Fibroblast of lung (primary cell): Measurements from ENCODE around the gene DIO1. TPM values are rescaled to one million over a fixed set of nuclear protein-coding genes. Genes with fewer than 3 reads are reported as not detected.

ENCODE experiments used
- DNase-seq, 2 donors: peaks; one replicate each; pipeline versions ENCODE4 v3.0.0 to v3.0.0-alpha.2; 2010; ENCODE audit warnings: low read depth in 2 of 2
- H2AFZ ChIP-seq: 2 replicates; pipeline ENCODE4 v1.5.1; 2012; ENCODE audit warnings: low read length, control low read depth, inconsistent platforms
- H3K27ac ChIP-seq: 2 replicates; pipeline ENCODE4 v1.5.1; 2011; ENCODE audit warnings: low read length, control low read depth; ENCODE audit not compliant: insufficient read depth
- H3K27me3 ChIP-seq: 2 replicates; pipeline ENCODE4 v1.5.1; 2011; ENCODE audit warnings: mild to moderate bottlenecking, low read length; ENCODE audit not compliant: control insufficient read depth, insufficient read depth
- H3K36me3 ChIP-seq: 2 replicates; pipeline ENCODE4 v1.5.1; 2011; ENCODE audit warnings: low read length; ENCODE audit not compliant: control insufficient read depth, insufficient read depth
- H3K4me1 ChIP-seq: 2 replicates; pipeline ENCODE4 v1.5.1; 2011; ENCODE audit warnings: low read length; ENCODE audit not compliant: control insufficient read depth, insufficient read depth; ENCODE audit errors: extremely low read depth
- H3K4me2 ChIP-seq: 2 replicates; pipeline ENCODE4 v1.5.1; 2011; ENCODE audit warnings: low read length, control low read depth; ENCODE audit not compliant: insufficient read depth; ENCODE audit errors: extremely low read depth
- H3K4me3 ChIP-seq, 4 experiments: fragments of 200-600 bp in 1 of 4; sonication (generic) in 1 of 4; replicated peaks in 1 of 4; 2 replicates each; pipeline ENCODE4 v1.5.1; 2011 to 2016; ENCODE audit warnings: low read length in 4 of 4, low read depth in 3 of 4, mild to moderate bottlenecking in 3 of 4, control low read depth in 2 of 4, inconsistent platforms in 1 of 4, mixed read lengths in 1 of 4; ENCODE audit not compliant: insufficient read depth in 1 of 4; ENCODE audit errors: control extremely low read depth in 1 of 4
- H3K79me2 ChIP-seq: 2 replicates; pipeline ENCODE4 v1.5.1; 2012; ENCODE audit warnings: mild to moderate bottlenecking, low read length, inconsistent platforms; ENCODE audit not compliant: control insufficient read depth, insufficient read depth
- H3K9ac ChIP-seq: 2 replicates; pipeline ENCODE4 v1.5.1; 2011; ENCODE audit warnings: mild to moderate bottlenecking, low read length, control low read depth; ENCODE audit not compliant: insufficient read depth
- H3K9me3 ChIP-seq: 2 replicates; pipeline ENCODE4 v1.5.1; 2012; ENCODE audit warnings: low read depth, low read length; ENCODE audit not compliant: control insufficient read depth, insufficient read depth
- H4K20me1 ChIP-seq: 2 replicates; pipeline ENCODE4 v1.5.1; 2011; ENCODE audit warnings: low read length; ENCODE audit not compliant: control insufficient read depth, insufficient read depth; ENCODE audit errors: extremely low read depth
- CTCF ChIP-seq, 2 donors: IDR thresholded peaks in 1 of 2; conservative IDR thresholded peaks in 1 of 2; 1 replicate in 1 of 2; 2 replicates in 1 of 2; pipeline ENCODE4 v1.5.1; 2011 to 2012; ENCODE audit warnings: low read length in 2 of 2, control low read depth in 1 of 2, inconsistent platforms in 1 of 2, low read depth in 1 of 2, mild to moderate bottlenecking in 1 of 2
- EZH2 ChIP-seq: IDR thresholded peaks from 2 replicates; pipeline ENCODE4 v1.5.1; 2012; ENCODE audit warnings: low read length, control low read depth, mild to moderate bottlenecking; ENCODE audit errors: missing control alignments
- polyA plus RNA-seq, 2 donors: library from polyadenylated mRNA; depleted of rRNA in 1 of 2; stranded (reverse) in 1 of 2; unstranded in 1 of 2; fragments of >200 nt; gene quantifications; 2 replicates each; pipeline ENCODE4 v1.2.1, GENCODE V29; 2011 to 2012; ENCODE audit warnings: missing spikeins in 1 of 2
- total RNA-seq: library from RNA; depleted of rRNA; stranded (reverse); fragments of >200 nt; gene quantifications from 2 replicates; pipeline ENCODE4 v1.2.1, GENCODE V29; 2014

The DIO1 gene
- total and polyA plus RNA-seq, 2 donors (not counting 1 experiment from before 2014, with no cell fraction given), result not detected

- Histone ChIP-seq H3K4me1 (no peaks in the 10 kb centered on the region), H3K79me2 (peaks cover 30% of the 10 kb centered on the region), H3K9me3 (no peaks in the 10 kb centered on the region), H2AFZ (no peak overlapping the region), H3K9ac (no peak overlapping the region), H3K36me3 (no peaks in the 10 kb centered on the region), H3K27me3 (no peaks in the 10 kb centered on the region), H3K4me2 (no peak overlapping the region), H3K27ac (no peak overlapping the region), H4K20me1 (no peaks in the 10 kb centered on the region), H3K4me3 (no peak overlapping the region)
- DNase-seq, result no peak
- TF ChIP-seq EZH2, result no peak
- no peak for TF ChIP-seq CTCF (conservative IDR thresholded peaks at IDR 0.05 in 1 of 2, IDR thresholded peaks at IDR 0.05 in 1 of 2; ENCODE audit: low read depth in 1 of 2, low read length in 2 of 2)
Observed at GRCh38 chr1:53943090-53943489, 49.1 kb downstream of the DIO1 start.

- no peak overlapping the region for H3K4me3 ChIP-seq
- H3K4me2 ChIP-seq, result no peak overlapping the region
- no peaks in the 10 kb centered on the region for H3K27me3 ChIP-seq
- TF ChIP-seq CTCF (conservative IDR thresholded peaks at IDR 0.05 in 1 of 2, IDR thresholded peaks at IDR 0.05 in 1 of 2; ENCODE audit: low read depth in 1 of 2, low read length in 2 of 2) (no peak), EZH2 (no peak)
- H3K36me3 ChIP-seq, result no peaks in the 10 kb centered on the region
- no peaks in the 10 kb centered on the region for H3K9me3 ChIP-seq
- no peak for DNase-seq
- no peak overlapping the region for H3K9ac ChIP-seq
- no peak overlapping the region for H2AFZ ChIP-seq
- no peaks in the 10 kb centered on the region for H3K4me1 ChIP-seq
- no peak overlapping the region for H3K27ac ChIP-seq
- no peaks in the 10 kb centered on the region for H4K20me1 ChIP-seq
- H3K79me2 ChIP-seq, result peaks cover 35% of the 10 kb centered on the region
Observed at GRCh38 chr1:53943490-53944043, 49.6 kb downstream of the DIO1 start.

GRCh38 chr1:53944469-53945182 is 50.6 kb downstream of the DIO1 start:
- Histone ChIP-seq H3K9ac (peak overlapping the region; percentile 87), H2AFZ (peak overlapping the region; percentile 96), H4K20me1 (no peaks in the 10 kb centered on the region), H3K79me2 (peaks cover 45% of the 10 kb centered on the region), H3K9me3 (no peaks in the 10 kb centered on the region), H3K27me3 (no peaks in the 10 kb centered on the region), H3K4me1 (peaks cover 2% of the 10 kb centered on the region), H3K27ac (peak overlapping the region; percentile 89), H3K4me2 (peak overlapping the region; percentile 92), H3K36me3 (no peaks in the 10 kb centered on the region), H3K4me3 (peak overlapping the region; percentile 81 to 97 (median 93))
- no peak for TF ChIP-seq EZH2
- TF ChIP-seq CTCF (conservative IDR thresholded peaks at IDR 0.05 in 1 of 2, IDR thresholded peaks at IDR 0.05 in 1 of 2; ENCODE audit: low read depth in 1 of 2, low read length in 2 of 2), result no peak
- DNase-seq, result no peak
